Keratinocyte (primary cell): ENCODE results near the gene GAL. TPM values are rescaled to one million over a fixed set of nuclear protein-coding genes. Genes with fewer than 3 reads are reported as not detected.

ENCODE experiments used
- DNase-seq: peaks from one replicate; pipeline ENCODE4 v3.0.0-alpha.2; 2011; ENCODE audit warnings: low read depth, missing footprints, low spot score
- FAIRE-seq: peaks from 2 replicates; lab custom pipeline; 2011; peaks lifted over from hg19 to GRCh38; lab: Jason Lieb, UNC
- H2AFZ ChIP-seq: 2 replicates; pipeline ENCODE4 v1.6.0; 2012; ENCODE audit warnings: low read length, control low read depth, inconsistent platforms; ENCODE audit not compliant: control insufficient read depth
- H3K27ac ChIP-seq: 2 replicates; pipeline ENCODE4 v1.5.1; 2011; ENCODE audit warnings: low read length; ENCODE audit not compliant: control insufficient read depth, insufficient read depth
- H3K27me3 ChIP-seq: 3 replicates; pipeline ENCODE4 v1.6.0; 2011; ENCODE audit warnings: low read length; ENCODE audit not compliant: control insufficient read depth, insufficient read depth; ENCODE audit errors: extremely low read depth
- H3K36me3 ChIP-seq, 2 experiments: 2 replicates in 1 of 2; 3 replicates in 1 of 2; pipeline ENCODE4 v1.5.1; 2011; ENCODE audit warnings: low read length in 2 of 2, mild to moderate bottlenecking in 1 of 2; ENCODE audit not compliant: control insufficient read depth in 2 of 2, insufficient read depth in 2 of 2; ENCODE audit errors: extremely low read depth in 1 of 2
- H3K4me1 ChIP-seq: 3 replicates; pipeline ENCODE4 v1.5.1; 2011; ENCODE audit warnings: low read length; ENCODE audit not compliant: control insufficient read depth, insufficient read depth; ENCODE audit errors: extremely low read depth
- H3K4me2 ChIP-seq: 3 replicates; pipeline ENCODE4 v1.6.0; 2011; ENCODE audit warnings: low read depth, low read length; ENCODE audit not compliant: control insufficient read depth, insufficient read depth; ENCODE audit errors: extremely low read depth
- H3K4me3 ChIP-seq, 3 experiments: fragments of 200-600 bp in 1 of 3; sonication (generic) in 1 of 3; 2 replicates in 2 of 3; 3 replicates in 1 of 3; pipeline ENCODE4 v1.5.1; 2011 to 2016; ENCODE audit warnings: low read length in 3 of 3, mild to moderate bottlenecking in 3 of 3, control low read depth in 2 of 3, inconsistent platforms in 1 of 3, low read depth in 1 of 3, mixed read lengths in 1 of 3, mixed run types in 1 of 3, moderate library complexity in 1 of 3; ENCODE audit not compliant: control insufficient read depth in 2 of 3, insufficient read depth in 2 of 3; ENCODE audit errors: extremely low read depth in 1 of 3
- H3K79me2 ChIP-seq: 2 replicates; pipeline ENCODE4 v1.6.0; 2012; ENCODE audit warnings: low read length; ENCODE audit not compliant: control insufficient read depth, insufficient read depth
- H3K9ac ChIP-seq: 3 replicates; pipeline ENCODE4 v1.6.0; 2011; ENCODE audit warnings: low read length; ENCODE audit not compliant: control insufficient read depth, insufficient read depth; ENCODE audit errors: extremely low read depth
- H3K9me1 ChIP-seq: 3 replicates; pipeline ENCODE4 v1.6.0; 2011; ENCODE audit warnings: low read length; ENCODE audit not compliant: control insufficient read depth, insufficient read depth; ENCODE audit errors: extremely low read depth
- H3K9me3 ChIP-seq: 2 replicates; pipeline ENCODE4 v1.5.1; 2012; ENCODE audit warnings: low read depth, low read length; ENCODE audit not compliant: control insufficient read depth
- H4K20me1 ChIP-seq: 3 replicates; pipeline ENCODE4 v1.6.0; 2011; ENCODE audit warnings: low read length; ENCODE audit not compliant: control insufficient read depth, insufficient read depth; ENCODE audit errors: extremely low read depth
- EZH2 ChIP-seq: IDR thresholded peaks from one replicate; pipeline ENCODE4 v1.6.1; 2012; ENCODE audit warnings: inconsistent platforms, mild to moderate bottlenecking, low read length, moderate library complexity
- dilution Hi-C: fragments of 300-500 bp; cut with MboI; formaldehyde crosslinking; loops from one replicate; pipeline ENCODE4 v1.7.0; 2020; ENCODE audit warnings: low sequenced_read_pairs; ENCODE audit not compliant: extremely low pct_ligation_motif_present
- polyA plus RNA-seq, 5 experiments: library from polyadenylated mRNA; depleted of rRNA in 3 of 5; stranded (reverse) in 3 of 5; stranded (forward) in 1 of 5; unstranded in 1 of 5; fragments of >200 nt; gene quantifications; 1 replicate in 1 of 5; 2 replicates in 3 of 5; 3 replicates in 1 of 5; pipeline versions ENCODE4 v1.2.1 to v1.2.3, GENCODE V29; 2011 to 2012; ENCODE audit warnings: missing spikeins in 2 of 5, low read depth in 1 of 5, low replicate concordance in 1 of 5
- TF ChIP-seq, protein P1 (sequence below), 3 experiments: IDR thresholded peaks in 1 of 3; conservative IDR thresholded peaks in 1 of 3; optimal IDR thresholded peaks in 1 of 3; 2 replicates in 2 of 3; 3 replicates in 1 of 3; pipeline versions ENCODE3 to v1.5.1; 2011; ENCODE audit warnings: low read length in 3 of 3, mild to moderate bottlenecking in 3 of 3, moderate library complexity in 2 of 3, control low read depth in 1 of 3, inconsistent platforms in 1 of 3; ENCODE audit not compliant: insufficient read depth in 2 of 3; ENCODE audit errors: extremely low read depth in 1 of 3

Gene GAL
- polyA plus RNA-seq, 1 donor (not counting 4 experiments of a cell fraction or from before 2014, with no cell fraction given): 2.2 TPM

DNA sequence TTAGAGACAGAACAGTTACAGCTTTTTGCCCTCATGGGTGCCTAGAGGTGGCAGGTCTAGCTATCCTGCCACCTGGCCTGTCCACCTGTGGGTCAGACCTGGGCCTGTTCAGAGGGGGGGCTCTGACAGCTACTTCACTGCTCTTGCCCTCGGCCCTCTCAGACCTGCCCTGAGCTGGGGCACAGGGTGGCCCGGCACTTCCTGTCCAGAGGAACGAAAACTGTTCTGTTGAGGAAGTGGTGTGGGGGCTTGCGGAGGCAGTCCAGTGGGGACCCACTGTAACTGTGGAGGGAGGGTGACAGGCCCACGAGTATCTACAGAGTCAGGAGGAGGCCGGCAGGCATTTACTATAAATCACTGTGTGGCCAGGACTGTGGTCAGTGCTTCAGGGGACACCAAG lies 50.8 kb downstream of the GAL start:
- dilution Hi-C loops: no loop called here
- Histone ChIP-seq H3K4me3 (no peak overlapping the region), H3K9ac (no peak overlapping the region), H3K27ac (no peak overlapping the region), H3K79me2 (no peaks in the 10 kb centered on the region), H3K9me3 (no peaks in the 10 kb centered on the region), H3K9me1 (no peaks in the 10 kb centered on the region), H3K27me3 (peaks cover 3% of the 10 kb centered on the region), H4K20me1 (no peaks in the 10 kb centered on the region), H3K36me3 (peaks cover 0 to 2% of the 10 kb centered on the region in 2 experiments), H2AFZ (no peak overlapping the region), H3K4me1 (no peaks in the 10 kb centered on the region), H3K4me2 (no peak overlapping the region)
- TF ChIP-seq, protein P1, sequence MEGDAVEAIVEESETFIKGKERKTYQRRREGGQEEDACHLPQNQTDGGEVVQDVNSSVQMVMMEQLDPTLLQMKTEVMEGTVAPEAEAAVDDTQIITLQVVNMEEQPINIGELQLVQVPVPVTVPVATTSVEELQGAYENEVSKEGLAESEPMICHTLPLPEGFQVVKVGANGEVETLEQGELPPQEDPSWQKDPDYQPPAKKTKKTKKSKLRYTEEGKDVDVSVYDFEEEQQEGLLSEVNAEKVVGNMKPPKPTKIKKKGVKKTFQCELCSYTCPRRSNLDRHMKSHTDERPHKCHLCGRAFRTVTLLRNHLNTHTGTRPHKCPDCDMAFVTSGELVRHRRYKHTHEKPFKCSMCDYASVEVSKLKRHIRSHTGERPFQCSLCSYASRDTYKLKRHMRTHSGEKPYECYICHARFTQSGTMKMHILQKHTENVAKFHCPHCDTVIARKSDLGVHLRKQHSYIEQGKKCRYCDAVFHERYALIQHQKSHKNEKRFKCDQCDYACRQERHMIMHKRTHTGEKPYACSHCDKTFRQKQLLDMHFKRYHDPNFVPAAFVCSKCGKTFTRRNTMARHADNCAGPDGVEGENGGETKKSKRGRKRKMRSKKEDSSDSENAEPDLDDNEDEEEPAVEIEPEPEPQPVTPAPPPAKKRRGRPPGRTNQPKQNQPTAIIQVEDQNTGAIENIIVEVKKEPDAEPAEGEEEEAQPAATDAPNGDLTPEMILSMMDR (optimal IDR thresholded peaks at IDR 0.05 in 1 of 3, IDR thresholded peaks at IDR 0.05 in 1 of 3, conservative IDR thresholded peaks at IDR 0.05 in 1 of 3; ENCODE audit: extremely low read depth in 1 of 3, insufficient read depth in 2 of 3, low read length in 3 of 3): no peak
- TF ChIP-seq EZH2: no peak
- FAIRE-seq: no peak
- no peak for DNase-seq

DNA sequence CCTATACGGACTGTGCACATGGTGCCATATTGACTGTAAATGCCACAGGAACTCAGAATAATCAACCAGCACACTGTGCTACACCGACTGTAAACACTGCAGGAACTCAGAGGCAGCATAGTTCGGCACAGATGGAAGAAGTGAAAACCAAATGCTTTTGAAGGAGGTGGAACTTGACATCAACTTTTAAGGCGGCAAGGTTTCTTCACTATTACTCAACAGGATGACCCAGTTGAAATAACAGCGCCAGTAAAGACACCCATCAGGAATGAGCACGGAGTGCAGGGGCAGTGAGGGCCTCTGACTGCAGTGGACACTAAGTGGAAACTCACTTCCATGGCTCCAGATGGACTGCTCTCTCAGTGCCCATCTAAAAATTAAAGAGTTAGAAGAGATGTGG lies 51.3 kb downstream of the GAL start:
- H3K9ac ChIP-seq: no peak overlapping the region
- H3K9me3 ChIP-seq: no peaks in the 10 kb centered on the region
- no peak overlapping the region for H3K27ac ChIP-seq
- H4K20me1 ChIP-seq: no peaks in the 10 kb centered on the region
- no peaks in the 10 kb centered on the region for H3K79me2 ChIP-seq
- FAIRE-seq (no peak), DNase-seq (no peak)
- dilution Hi-C loops: no loop called here
- no peaks in the 10 kb centered on the region for H3K4me1 ChIP-seq
- TF ChIP-seq, protein P1 (optimal IDR thresholded peaks at IDR 0.05 in 1 of 3, IDR thresholded peaks at IDR 0.05 in 1 of 3, conservative IDR thresholded peaks at IDR 0.05 in 1 of 3; ENCODE audit: extremely low read depth in 1 of 3, insufficient read depth in 2 of 3, low read length in 3 of 3): no peak
- no peak for TF ChIP-seq EZH2
- no peak overlapping the region for H2AFZ ChIP-seq
- H3K9me1 ChIP-seq: no peaks in the 10 kb centered on the region
- no peak overlapping the region for H3K4me3 ChIP-seq
- H3K36me3 ChIP-seq: peaks cover 0 to 2% of the 10 kb centered on the region in 2 experiments
- no peak overlapping the region for H3K4me2 ChIP-seq
- H3K27me3 ChIP-seq: peaks cover 3% of the 10 kb centered on the region

Other genes with a start within 250 kb of the GAL start
- gene PPP6R3, start 223.8 kb upstream of the GAL start, polyA plus RNA-seq: 38.1 to 50.2 TPM (median 39.9 TPM) in 3 replicates
- 2.4 to 4.9 TPM (median 4.0 TPM) in 3 replicates for gene TESMIN, start 67.0 kb downstream of the GAL start, polyA plus RNA-seq
- 12.0 to 25.5 TPM (median 12.9 TPM) in 3 replicates for gene CPT1A, start 157.4 kb downstream of the GAL start, polyA plus RNA-seq
- gene MRPL21, start 219.3 kb downstream of the GAL start, polyA plus RNA-seq: 85.8 to 120 TPM (median 115 TPM) in 3 replicates
- 6.2 to 10.0 TPM (median 7.3 TPM) in 3 replicates for gene IGHMBP2, start 219.3 kb downstream of the GAL start, polyA plus RNA-seq